Esophagus squamous epithelium (tissue), 5 donors: ENCODE measurements around the gene RAB40AL. TPM values are rescaled to one million over a fixed set of nuclear protein-coding genes. Genes with fewer than 3 reads are reported as not detected.
"Not testable (repeated sequence)": the region's sequence is repeated elsewhere in the genome, so short reads cannot be mapped to it uniquely, and the experiment has no call there.

Experiments
- DNase-seq: peaks from one replicate; lab custom pipeline; 2025; lab: John Stamatoyannopoulos, UW
- H3K27ac ChIP-seq, 4 donors: fragments of 200-600 bp; sonication (generic); one replicate each; pipeline ENCODE4 v1.5.1; 2016 to 2019; ENCODE audit warnings: mild to moderate bottlenecking in 1 of 4
- H3K27me3 ChIP-seq, 4 donors: fragments of 200-600 bp; sonication (generic); 1 replicate in 3 of 4; 2 replicates in 1 of 4; pipeline versions ENCODE4 v1.5.1 to v1.6.0; 2017 to 2021; ENCODE audit warnings: antibody characterized with exemption in 1 of 4
- H3K36me3 ChIP-seq, 3 donors: fragments of 200-600 bp; sonication (generic); one replicate each; pipeline ENCODE4 v1.5.1; 2016 to 2019
- H3K4me1 ChIP-seq, 3 donors: fragments of 200-600 bp; sonication (generic); one replicate each; pipeline ENCODE4 v1.5.1; 2017 to 2019
- H3K4me3 ChIP-seq, 4 donors: fragments of 200-600 bp; sonication (generic); 1 replicate in 3 of 4; 2 replicates in 1 of 4; pipeline ENCODE4 v1.5.1; 2016 to 2019; ENCODE audit warnings: mild to moderate bottlenecking in 2 of 4, moderate library complexity in 1 of 4
- H3K9me3 ChIP-seq, 3 donors: fragments of 200-600 bp; sonication (generic); one replicate each; pipeline ENCODE4 v1.5.1; 2016 to 2019
- CTCF ChIP-seq, 6 experiments: fragments of 450-650 bp in 4 of 6; fragments of 200-600 bp in 2 of 6; sonication (generic) in 2 of 6; IDR thresholded peaks; one replicate each; pipeline ENCODE4 v1.5.1; 2016 to 2019; ENCODE audit warnings: antibody characterized with exemption in 6 of 6, mild to moderate bottlenecking in 4 of 6, moderate library complexity in 4 of 6
- POLR2A ChIP-seq, 4 donors: fragments of 450-650 bp; IDR thresholded peaks; one replicate each; pipeline ENCODE4 v1.6.1; 2017; ENCODE audit warnings: antibody characterized with exemption in 4 of 4, mild to moderate bottlenecking in 4 of 4, moderate library complexity in 3 of 4
- WGBS, 2 donors: methylation state at CpG; one replicate each; pipeline ENCODE4 v1.1.5; 2018; 5-methylcytosine and 5-hydroxymethylcytosine counted together
- intact Hi-C: fragments of 100-400 bp; cut with DNase I; formaldehyde crosslinking; loops from one replicate; pipeline ENCODE4 v1.15.0; 2022
- total RNA-seq, 4 donors: library from RNA; depleted of rRNA; stranded (reverse); fragments of >200 nt; gene quantifications; one replicate each; pipeline ENCODE4 v1.1.0, GENCODE V29; 2016
- donor health status: DM: yes; HTN: yes; CAD: no.

The RAB40AL gene
- total RNA-seq, 4 donors from 2014 or later, result 0.42 to 0.95 (median 0.61) TPM; not detected in 1

DNA sequence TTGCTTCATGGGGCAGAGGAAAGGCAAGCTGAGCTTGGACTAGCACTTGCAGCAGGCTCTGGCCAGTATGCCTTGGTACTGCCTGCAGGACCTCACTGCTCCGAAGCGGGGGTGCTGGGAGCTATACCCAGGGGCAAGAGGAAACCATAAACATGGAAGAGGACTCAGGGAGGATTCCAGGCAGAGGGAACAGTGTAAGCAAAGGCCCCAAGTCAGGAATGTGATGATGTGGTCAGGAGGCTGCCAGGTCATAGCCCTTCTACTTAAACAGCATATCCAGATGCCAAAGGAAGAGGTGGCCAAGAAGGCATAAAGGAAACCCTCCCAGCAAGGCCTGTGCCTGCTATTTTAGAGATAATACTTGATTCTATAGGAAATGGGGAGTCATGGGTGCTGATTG lies 31.1 kb downstream of the RAB40AL start:
- H3K9me3 ChIP-seq, result peaks cover 0 to 27% (median 0%) of the 10 kb centered on the region in 3 donors
- DNase-seq, result no peak
- intact Hi-C loops, result no loop called here
- H3K36me3 ChIP-seq, result no peaks in the 10 kb centered on the region
- no peak overlapping the region for H3K27ac ChIP-seq
- H3K4me1 ChIP-seq, result no peaks in the 10 kb centered on the region
- no CpG with 5 or more reads among the region's 2 CpGs for WGBS, 2 donors
- H3K4me3 ChIP-seq, result no peak overlapping the region
- TF ChIP-seq CTCF (IDR thresholded peaks at IDR 0.05) (no peak), POLR2A (IDR thresholded peaks at IDR 0.05) (no peak)
- no peaks in the 10 kb centered on the region for H3K27me3 ChIP-seq

GRCh38 chrX:102971536-102971935 lies 34.5 kb downstream of the RAB40AL start:
- intact Hi-C loops, result not testable (repeated sequence)

GRCh38 chrX:102975016-102975415 lies 37.9 kb downstream of the RAB40AL start:
- 90 to 100% methylated on average over 2 of the region's 2 CpGs for WGBS, 2 donors
- Histone ChIP-seq H3K4me1 (no peaks in the 10 kb centered on the region), H3K27me3 (no peaks in the 10 kb centered on the region), H3K4me3 (no peak overlapping the region), H3K9me3 (peaks cover 0 to 23% (median 0%) of the 10 kb centered on the region in 3 donors), H3K36me3 (no peaks in the 10 kb centered on the region), H3K27ac (no peak overlapping the region)
- intact Hi-C loops, result no loop called here
- TF ChIP-seq CTCF (IDR thresholded peaks at IDR 0.05), result no peak
- TF ChIP-seq POLR2A (IDR thresholded peaks at IDR 0.05), result no peak
- no peak for DNase-seq

More at GRCh38 chrX:102971536-102971935, 34.5 kb downstream of the RAB40AL start:
- not testable (repeated sequence) for H3K27ac ChIP-seq, H3K4me1 ChIP-seq, H3K4me3 ChIP-seq, DNase-seq, H3K36me3 ChIP-seq, H3K27me3 ChIP-seq
- H3K9me3 ChIP-seq, result peaks cover 0 to 27% (median 0%) of the 10 kb centered on the region in 3 donors

DNA sequence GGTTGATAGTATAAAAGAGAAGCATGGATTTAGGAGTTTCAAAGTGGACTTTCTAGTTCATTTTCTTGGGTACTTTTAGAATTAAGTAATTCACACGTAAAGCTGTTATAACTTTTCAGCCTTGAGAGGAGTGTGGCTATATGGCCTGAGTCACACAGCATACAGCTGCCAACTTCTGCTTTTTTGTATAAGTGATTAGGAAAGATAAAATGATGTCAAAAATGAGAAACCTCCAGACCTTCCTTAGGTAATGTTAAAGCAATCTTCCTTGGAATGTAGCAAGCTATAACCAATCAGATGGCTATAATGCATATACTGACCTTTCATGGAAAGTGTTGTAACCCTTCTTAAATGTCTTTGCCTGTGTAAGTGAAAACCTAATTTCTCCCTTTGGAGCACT lies 39.2 kb downstream of the RAB40AL start:
- intact Hi-C loops, result no loop called here
- 44 to 50% methylated on average over 1 of the region's 1 CpG for WGBS, 2 donors
- no peak for DNase-seq

DNA sequence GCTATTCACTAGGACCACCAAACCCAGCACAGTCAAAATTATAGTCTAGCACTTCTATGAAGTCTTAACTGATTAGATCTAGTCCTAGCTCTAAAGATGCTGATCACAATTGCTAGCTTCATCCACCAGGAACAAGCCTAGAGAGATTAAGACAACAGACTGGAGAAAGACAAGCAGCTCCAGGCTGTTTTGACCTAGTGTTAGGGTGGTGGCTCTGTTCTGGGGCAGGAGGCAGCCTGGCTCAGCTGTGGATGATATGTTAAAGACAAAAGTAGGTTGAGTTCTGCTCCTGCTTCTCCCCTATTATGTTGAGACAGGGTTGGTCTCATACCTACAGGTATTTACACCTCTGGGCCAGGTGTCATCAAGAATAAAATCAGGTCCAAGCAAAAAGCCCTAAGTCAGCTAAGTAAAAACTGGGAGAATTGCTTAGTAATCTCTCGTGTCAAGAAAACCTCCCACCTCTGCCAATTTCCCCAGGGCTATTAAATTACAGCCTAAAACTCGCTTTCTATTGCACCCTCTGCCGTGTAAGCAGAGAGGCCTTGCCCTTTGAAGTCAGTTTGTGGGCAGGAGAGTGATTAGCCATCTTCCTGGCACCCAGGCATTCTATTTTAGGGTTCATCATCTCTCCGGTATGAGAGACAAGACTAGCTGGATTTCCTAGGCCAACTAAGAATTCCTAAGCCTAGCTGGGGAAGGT lies 39.9 kb downstream of the RAB40AL start:
- H3K27ac ChIP-seq, result no peak overlapping the region
- no peak for DNase-seq
- intact Hi-C loops, result no loop called here
- peaks cover 0 to 11% (median 0%) of the 10 kb centered on the region in 3 donors for H3K9me3 ChIP-seq
- TF ChIP-seq POLR2A (IDR thresholded peaks at IDR 0.05), result no peak
- no peak for TF ChIP-seq CTCF (IDR thresholded peaks at IDR 0.05)
- no peaks in the 10 kb centered on the region for H3K36me3 ChIP-seq
- WGBS, 2 donors, result 51% methylated on average over 3 of the region's 4 CpGs; no CpG with 5 or more reads in 1 of the 2 donors
- no peaks in the 10 kb centered on the region for H3K4me1 ChIP-seq
- no peak overlapping the region for H3K4me3 ChIP-seq
- H3K27me3 ChIP-seq, result no peaks in the 10 kb centered on the region

More for the DNA sequence above, 39.2 kb downstream of the RAB40AL start:
- Histone ChIP-seq H3K27me3 (no peaks in the 10 kb centered on the region), H3K27ac (no peak overlapping the region), H3K4me3 (no peak overlapping the region), H3K9me3 (peaks cover 0 to 18% (median 0%) of the 10 kb centered on the region in 3 donors), H3K4me1 (no peaks in the 10 kb centered on the region), H3K36me3 (no peaks in the 10 kb centered on the region)
- TF ChIP-seq CTCF (IDR thresholded peaks at IDR 0.05) (no peak), POLR2A (IDR thresholded peaks at IDR 0.05) (no peak)
